ENCODE results near the gene SMAD7. TPM values are rescaled to one million over a fixed set of nuclear protein-coding genes. Genes with fewer than 3 reads are reported as not detected.

Gene SMAD7
- total RNA-seq, 1 donor from 2014 or later = 76.5 TPM

- Histone ChIP-seq H3K36me3 (no peaks in the 10 kb centered on the region), H3K4me3 (peak overlapping the region; percentile 93 to 94), H3K27ac (peak overlapping the region; percentile 84 to 89), H3K9me3 (no peaks in the 10 kb centered on the region), H3K27me3 (no peaks in the 10 kb centered on the region), H3K4me1 (peaks cover 4 to 6% of the 10 kb centered on the region in 2 donors)
- DNase-seq (ENCODE audit: low spot score in 2 of 2) = peak in 1 of 2 donors; percentile 74
- peak in 2 of 3 experiments; percentile 24 to 42 for TF ChIP-seq CTCF (IDR thresholded peaks at IDR 0.05)
- intact Hi-C loops (cut with DNase I) = loop anchor here (1.0 kb wide), 2 partner anchors 18 to 43 kb away; no protein-coding TSS in a partner anchor
Observed at GRCh38 chr18:48974304-48975119, 23.7 kb upstream of the SMAD7 start.

GRCh38 chr18:48973731-48974130 lies 23.0 kb upstream of the SMAD7 start:
- peak overlapping the region in 1 of 2 donors; percentile 5 for H3K27ac ChIP-seq
- TF ChIP-seq CTCF (IDR thresholded peaks at IDR 0.05) = no peak
- H3K9me3 ChIP-seq = no peaks in the 10 kb centered on the region
- H3K4me1 ChIP-seq = peaks cover 4 to 6% of the 10 kb centered on the region in 2 donors
- no peaks in the 10 kb centered on the region for H3K36me3 ChIP-seq
- intact Hi-C loops (cut with DNase I) = no loop called here
- no peak for DNase-seq (ENCODE audit: low spot score in 2 of 2)
- no peak overlapping the region for H3K4me3 ChIP-seq
- H3K27me3 ChIP-seq = no peaks in the 10 kb centered on the region

GRCh38 chr18:48968412-48969215 lies 17.8 kb upstream of the SMAD7 start:
- Histone ChIP-seq H3K9me3 (no peaks in the 10 kb centered on the region), H3K36me3 (no peaks in the 10 kb centered on the region), H3K27me3 (no peaks in the 10 kb centered on the region), H3K4me3 (no peak overlapping the region), H3K4me1 (peaks cover 0 to 5% of the 10 kb centered on the region in 2 donors), H3K27ac (no peak overlapping the region)
- DNase-seq (ENCODE audit: low spot score in 2 of 2) = no peak
- TF ChIP-seq CTCF (IDR thresholded peaks at IDR 0.05) = no peak
- intact Hi-C loops (cut with DNase I) = no loop called here

GRCh38 chr18:48967545-48967944 lies 16.8 kb upstream of the SMAD7 start:
- Histone ChIP-seq H3K27me3 (no peaks in the 10 kb centered on the region), H3K9me3 (no peaks in the 10 kb centered on the region), H3K4me1 (peaks cover 0 to 5% of the 10 kb centered on the region in 2 donors), H3K36me3 (no peaks in the 10 kb centered on the region), H3K4me3 (no peak overlapping the region), H3K27ac (no peak overlapping the region)
- no peak for DNase-seq (ENCODE audit: low spot score in 2 of 2)
- intact Hi-C loops (cut with DNase I) = no loop called here
- no peak for TF ChIP-seq CTCF (IDR thresholded peaks at IDR 0.05)

GRCh38 chr18:48966523-48966922 lies 15.8 kb upstream of the SMAD7 start:
- intact Hi-C loops (cut with DNase I) = no loop called here
- no peaks in the 10 kb centered on the region for H3K27me3 ChIP-seq
- H3K4me3 ChIP-seq = no peak overlapping the region
- H3K9me3 ChIP-seq = no peaks in the 10 kb centered on the region
- peaks cover 0 to 5% of the 10 kb centered on the region in 2 donors for H3K4me1 ChIP-seq
- H3K27ac ChIP-seq = no peak overlapping the region
- H3K36me3 ChIP-seq = no peaks in the 10 kb centered on the region
- TF ChIP-seq CTCF (IDR thresholded peaks at IDR 0.05) = no peak
- no peak for DNase-seq (ENCODE audit: low spot score in 2 of 2)

Data from ascending aorta (tissue), 2 donors.